Measurements from ENCODE around the gene NANOG.
"Not testable (repeated sequence)": the region's sequence is repeated elsewhere in the genome, so short reads cannot be mapped to it uniquely, and the experiment has no call there.

The NANOG gene

GRCh38 chr12:7801460-7801859 is 12.3 kb downstream of the NANOG start:
- DNase-seq (ENCODE audit: low read depth in 3 of 3) = no peak

GRCh38 chr12:7806319-7806718 is 17.1 kb downstream of the NANOG start:
- DNase-seq (ENCODE audit: low read depth in 3 of 3) = not testable (repeated sequence)

DNA sequence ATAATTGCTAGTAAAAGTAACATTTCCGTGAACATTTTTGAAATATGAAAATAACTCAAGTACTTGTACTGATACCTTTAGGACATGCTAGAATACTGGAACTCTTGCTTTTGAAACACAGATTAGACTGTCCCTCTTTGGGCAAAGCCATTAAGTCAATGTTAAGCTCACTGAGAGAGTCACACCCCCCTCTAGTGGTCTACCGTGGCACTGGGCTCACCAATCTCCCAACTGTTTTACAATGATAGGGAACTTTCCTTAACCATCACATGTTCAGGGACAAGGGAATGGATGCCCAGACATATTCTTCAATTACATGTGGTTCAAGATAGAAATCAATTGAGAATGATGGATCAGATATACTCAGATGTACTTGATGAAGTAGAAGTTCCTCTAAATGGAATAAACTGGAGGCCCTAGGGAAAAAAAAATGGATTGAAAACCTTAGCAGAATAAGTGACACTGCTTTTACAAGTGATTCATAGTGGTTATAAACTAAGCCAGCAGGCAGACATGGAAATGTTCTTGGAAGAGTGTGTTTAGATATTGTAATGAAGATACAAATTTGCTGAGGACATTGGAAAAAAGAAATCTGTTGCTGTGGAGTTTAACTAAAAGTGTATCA is 17.8 kb downstream of the NANOG start:
- peak; percentile 10 to 16 (median 15) for DNase-seq (ENCODE audit: low read depth in 3 of 3)

DNA sequence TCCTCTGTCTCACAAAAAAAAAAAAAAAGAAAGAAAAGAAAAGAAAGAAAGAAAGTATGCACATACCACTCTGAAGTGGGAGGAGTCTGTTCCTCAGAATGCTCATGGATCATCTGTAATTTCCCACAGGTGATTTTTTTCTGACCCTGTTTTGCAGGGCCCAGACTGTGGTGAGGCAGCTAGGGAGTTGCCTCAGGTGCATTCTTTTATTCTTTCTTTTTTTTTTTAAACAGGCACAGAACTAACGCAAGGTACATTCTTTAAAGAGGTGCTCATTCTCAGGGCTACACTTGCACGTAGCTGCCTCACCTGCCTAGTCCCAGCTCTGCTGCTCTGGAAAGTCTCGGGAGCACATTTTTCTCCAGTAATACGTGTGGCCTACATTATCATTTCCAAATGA is 36.6 kb downstream of the NANOG start:
- not testable (repeated sequence) for DNase-seq (ENCODE audit: low read depth in 3 of 3)

DNA sequence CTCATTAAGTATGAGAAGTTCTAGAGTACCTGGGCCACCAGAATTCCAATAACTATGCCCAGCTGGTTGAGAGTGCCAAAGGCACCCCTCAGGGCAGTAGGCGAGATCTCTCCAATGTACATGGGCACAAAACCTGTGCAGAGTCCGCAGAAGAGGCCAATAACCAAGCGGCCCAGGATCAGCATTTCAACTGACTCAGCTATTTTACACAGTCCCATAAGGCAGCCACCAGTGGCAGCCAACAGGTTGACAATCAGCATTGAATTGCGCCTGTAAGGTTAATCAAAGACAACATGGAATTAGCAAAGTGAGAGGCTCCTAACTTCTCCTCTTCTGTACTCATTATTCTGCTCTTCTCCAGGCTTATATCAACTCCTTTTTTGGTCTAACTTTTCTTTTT is 40.5 kb downstream of the NANOG start:
- not testable (repeated sequence) for DNase-seq (ENCODE audit: low read depth in 3 of 3)

DNA sequence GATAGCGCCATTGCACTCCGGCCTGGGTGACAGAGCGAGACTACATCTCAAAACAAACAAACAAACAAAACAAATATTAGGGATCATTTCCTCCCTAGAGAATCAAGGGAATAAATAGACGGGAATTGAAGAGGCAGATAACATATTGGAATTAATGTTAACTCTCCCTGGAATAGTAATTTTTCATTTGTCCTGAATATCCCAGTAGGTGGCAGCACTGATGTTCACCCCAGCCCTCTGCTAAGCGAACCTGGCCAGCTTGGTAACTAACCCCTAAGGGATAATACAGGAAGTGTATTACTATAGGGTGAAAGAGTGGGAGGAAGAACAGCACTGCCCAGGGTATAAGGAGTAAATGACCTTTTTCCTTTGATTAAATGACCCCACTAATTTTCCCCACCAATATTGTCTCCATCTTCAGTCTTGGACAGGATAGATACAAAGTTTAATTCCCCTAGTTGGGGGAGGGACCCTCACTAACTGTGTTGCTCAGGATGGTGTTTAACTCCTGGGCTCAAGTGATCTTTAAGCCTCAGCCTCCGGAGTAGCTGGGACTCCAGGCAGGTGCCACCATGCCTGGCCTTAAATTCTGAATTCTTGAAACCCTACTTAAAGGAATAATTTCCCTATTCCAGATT is 43.0 kb downstream of the NANOG start:
- DNase-seq (ENCODE audit: low read depth in 3 of 3) = no peak

DNA sequence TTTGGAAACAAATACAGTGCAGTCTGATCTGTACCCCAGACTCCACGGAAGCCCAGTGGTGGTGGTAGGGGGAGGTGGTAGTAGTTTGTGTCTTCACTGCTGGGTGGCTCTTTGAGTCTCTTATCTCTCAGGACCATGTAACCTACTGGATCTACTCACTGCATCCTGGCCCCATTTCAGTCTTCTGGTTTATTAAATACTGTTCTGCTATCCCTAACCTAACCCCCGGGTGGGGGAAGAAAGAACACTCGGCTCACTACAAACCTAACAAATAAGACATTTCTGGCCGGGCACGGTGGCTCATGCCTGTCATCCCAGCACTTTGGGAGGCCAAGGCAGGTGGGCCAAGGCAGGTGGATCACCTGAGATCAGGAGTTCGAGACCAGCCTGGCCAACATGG is 44.0 kb downstream of the NANOG start:
- not testable (repeated sequence) for DNase-seq (ENCODE audit: low read depth in 3 of 3)

DNA sequence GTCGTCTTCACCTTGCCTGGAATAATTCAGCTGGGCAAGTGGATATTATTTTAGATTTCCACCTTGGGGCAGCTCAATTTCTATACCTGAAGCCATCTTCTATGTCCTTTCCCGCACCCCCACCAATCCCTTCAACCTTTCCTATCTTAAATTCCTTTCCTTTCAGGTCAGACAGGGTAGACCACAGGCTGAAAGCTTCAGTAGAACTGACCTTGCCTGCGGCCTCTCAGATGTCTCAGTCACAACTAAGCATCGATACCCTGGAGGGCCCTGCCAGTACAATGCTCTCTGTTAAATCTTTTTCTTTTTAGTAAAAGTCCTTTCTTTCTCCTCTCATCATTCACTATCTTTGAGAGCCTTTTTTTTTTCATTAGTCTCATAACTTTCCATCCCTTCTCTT is 44.6 kb downstream of the NANOG start:
- no peak for DNase-seq (ENCODE audit: low read depth in 3 of 3)

DNA sequence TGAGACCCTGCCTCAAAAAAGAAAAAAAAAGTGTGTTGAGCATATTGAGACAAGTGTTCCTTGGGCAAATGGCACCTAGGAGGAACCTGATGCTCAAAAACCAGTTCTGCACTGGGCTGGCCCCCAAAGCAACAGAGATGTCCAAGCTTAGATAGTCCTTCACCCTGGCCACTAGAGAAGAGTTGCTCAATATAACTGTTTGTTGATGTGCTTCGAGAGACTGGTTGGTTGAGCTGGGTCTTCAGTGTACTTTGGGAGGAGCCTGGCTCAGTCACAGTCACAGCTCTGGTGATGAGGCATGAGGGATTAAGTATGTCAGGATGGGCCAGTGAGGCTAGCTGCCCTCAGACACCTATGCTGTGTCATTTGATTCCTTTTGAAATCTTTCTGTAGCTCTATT is 45.5 kb downstream of the NANOG start:
- DNase-seq (ENCODE audit: low read depth in 3 of 3) = no peak

DNA sequence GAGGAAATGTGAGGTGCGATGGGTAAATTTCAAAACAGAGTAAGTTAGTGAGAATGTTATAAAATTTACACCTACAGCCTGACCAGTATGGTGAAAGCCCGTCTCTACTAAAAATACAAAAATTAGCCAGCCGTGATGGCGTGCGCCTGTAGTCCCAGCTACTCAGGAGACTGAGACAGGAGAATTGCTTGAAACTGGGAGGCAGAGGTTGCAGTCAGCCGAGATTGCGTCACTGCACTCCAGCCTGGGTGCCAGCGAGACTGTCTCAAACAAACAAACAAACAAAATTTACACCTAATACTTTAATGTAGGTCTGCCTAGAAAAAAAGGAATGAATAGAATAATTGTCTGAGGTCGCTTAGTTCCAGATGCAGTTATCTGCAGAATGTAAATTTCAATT is 45.9 kb downstream of the NANOG start:
- DNase-seq (ENCODE audit: low read depth in 3 of 3) = no peak

GRCh38 chr12:7835766-7836165 is 46.6 kb downstream of the NANOG start:
- no peak for DNase-seq (ENCODE audit: low read depth in 3 of 3)

- no peak for DNase-seq (ENCODE audit: low read depth in 3 of 3)
These were observed 48.2 kb downstream of the NANOG start for GRCh38 chr12:7837366-7837765.

GRCh38 chr12:7839226-7839625 is 50.0 kb downstream of the NANOG start:
- not testable (repeated sequence) for DNase-seq (ENCODE audit: low read depth in 3 of 3)

GRCh38 chr12:7839848-7840247 is 50.6 kb downstream of the NANOG start:
- not testable (repeated sequence) for DNase-seq (ENCODE audit: low read depth in 3 of 3)

GRCh38 chr12:7842444-7842843 is 53.2 kb downstream of the NANOG start:
- DNase-seq (ENCODE audit: low read depth in 3 of 3) = not testable (repeated sequence)

DNA sequence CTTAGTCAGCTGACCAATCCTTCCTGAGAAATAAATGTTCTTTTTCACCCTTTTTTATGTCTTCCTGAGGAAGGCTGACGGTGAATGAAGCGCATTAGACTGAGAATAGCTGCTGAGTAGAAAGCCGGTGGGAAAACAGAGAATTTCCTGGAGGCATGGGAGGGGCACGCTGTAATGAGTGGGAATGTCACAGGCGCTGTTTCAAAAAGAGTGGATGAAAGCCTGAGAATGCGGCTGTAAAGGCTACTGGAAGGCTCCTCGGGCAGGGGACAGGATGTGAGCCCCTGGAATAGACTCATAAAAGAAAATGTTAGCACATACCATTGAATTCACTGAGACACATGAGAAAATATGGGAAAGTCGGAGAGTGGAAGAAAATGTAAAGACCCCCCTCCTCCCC is 53.9 kb downstream of the NANOG start:
- DNase-seq (ENCODE audit: low read depth in 3 of 3) = not testable (repeated sequence)

GRCh38 chr12:7843583-7843982 is 54.4 kb downstream of the NANOG start:
- DNase-seq (ENCODE audit: low read depth in 3 of 3) = not testable (repeated sequence)

- no peak for DNase-seq (ENCODE audit: low read depth in 3 of 3)
These were observed 54.9 kb downstream of the NANOG start for GRCh38 chr12:7844116-7844515.

DNA sequence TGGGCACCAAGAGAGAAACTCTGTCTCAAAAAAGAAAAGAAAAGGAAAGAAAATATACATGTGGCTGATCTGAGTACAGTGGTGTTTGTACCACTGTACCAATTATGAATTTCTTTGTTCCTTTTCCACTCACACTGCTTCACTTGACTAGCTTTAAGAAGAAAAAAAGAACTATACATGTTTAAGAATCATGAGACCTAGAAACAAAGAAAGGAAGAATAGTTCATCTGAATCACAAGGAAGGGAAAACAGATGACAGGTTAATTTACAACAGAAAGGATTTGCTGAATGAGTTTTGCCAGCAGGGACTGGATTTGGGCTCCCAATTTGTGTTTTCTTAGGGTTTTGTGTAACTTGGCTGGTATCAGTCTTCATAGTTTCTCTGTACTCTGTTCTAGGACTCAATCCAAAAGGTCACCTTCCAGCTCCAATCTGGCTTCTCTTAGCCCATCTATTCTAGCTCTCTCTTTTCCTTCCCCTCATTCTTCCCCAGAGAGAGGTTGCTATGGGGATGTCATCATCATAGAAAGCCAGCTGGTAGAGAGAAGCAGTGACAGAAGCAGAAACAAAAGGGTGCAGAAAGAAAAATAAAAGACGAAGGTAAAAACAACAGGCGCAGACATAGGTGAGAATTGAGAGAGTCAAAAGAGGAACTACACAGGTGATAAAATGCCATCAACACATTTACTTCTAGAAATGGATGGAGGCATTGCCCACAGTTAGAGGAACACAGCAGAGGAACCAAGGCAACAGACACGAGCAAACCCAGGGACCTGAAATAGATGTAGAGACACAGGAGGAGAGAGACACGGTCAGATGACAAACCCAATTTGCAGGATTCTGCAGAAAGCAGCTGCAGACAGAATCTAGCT is 58.3 kb downstream of the NANOG start:
- DNase-seq (ENCODE audit: low read depth in 3 of 3) = not testable (repeated sequence)

DNA sequence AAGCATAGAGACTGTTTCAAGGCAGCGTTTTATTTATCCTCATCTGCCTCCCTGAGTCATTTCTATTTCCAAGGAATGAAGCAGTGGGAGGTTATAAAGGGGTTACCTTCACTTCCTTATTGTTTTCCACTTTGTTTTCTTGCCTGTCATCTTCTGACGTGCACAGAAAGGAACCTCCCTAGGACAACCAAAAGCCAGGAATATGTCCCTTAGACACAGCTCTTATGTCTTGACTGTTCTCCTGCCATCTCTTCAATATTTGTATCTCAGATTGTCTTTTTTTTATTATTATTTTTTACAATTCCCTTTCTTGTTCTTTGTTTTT is 58.9 kb downstream of the NANOG start:
- not testable (repeated sequence) for DNase-seq (ENCODE audit: low read depth in 3 of 3)

Measured in stimulated activated CD4-positive, alpha-beta T cell treated with anti-CD3 and anti-CD28 coated beads, TNF-alpha, amount 100 ng/mL, for 4 hours (primary cell).